ENCODE measurements around the gene SPOCK1. TPM values are rescaled to one million over a fixed set of nuclear protein-coding genes. Genes with fewer than 3 reads are reported as not detected.

SPOCK1 gene
- total RNA-seq, 1 experiment from 2014 or later = 9.8 TPM

- Histone ChIP-seq H3K4me2 (ENCODE audit: low read length) (no peak overlapping the region), H3K79me2 (ENCODE audit: low read length) (no peaks in the 10 kb centered on the region), H3F3A (ENCODE audit: low read length, unreplicated experiment) (no peaks in the 10 kb centered on the region), H2AFZ (ENCODE audit: low read length) (no peak overlapping the region), H3K9me2 (replicated peaks; ENCODE audit: low read length) (no peaks in the 10 kb centered on the region), H3K9ac (ENCODE audit: low read length) (no peak overlapping the region), H4K20me1 (ENCODE audit: low read length) (no peaks in the 10 kb centered on the region), H3K36me3 (ENCODE audit: low read depth, low read length) (no peaks in the 10 kb centered on the region), H3K4me3 (ENCODE audit: low read length) (no peak overlapping the region), H3K27me3 (ENCODE audit: low read length) (no peaks in the 10 kb centered on the region), H3K9me3 (ENCODE audit: low read length) (no peaks in the 10 kb centered on the region), H3K27ac (ENCODE audit: low read length) (no peak overlapping the region), H3K4me1 (ENCODE audit: insufficient read depth, low read length) (peaks cover 18% of the 10 kb centered on the region)
- intact Hi-C loops (cut with micrococcal nuclease) = loop anchor here (10.0 kb wide), 1 partner anchor 424 kb away; the partner anchor contains the start of gene SPOCK1
- DNase-seq (no peak), ATAC-seq (no peak)
- TF ChIP-seq EZH2 (IDR thresholded peaks at IDR 0.05; ENCODE audit: low read length, unreplicated experiment) (no peak), EZH2phosphoT487 (IDR thresholded peaks at IDR 0.05; ENCODE audit: borderline replicate concordance, low read length) (no peak), CTCF (conservative IDR thresholded peaks at IDR 0.05; ENCODE audit: low read depth, low read length) (no peak)
- CTCF ChIA-PET = no interaction called here
- BruUV-seq (replicated peaks) = no TSS peak
- POLR2A ChIA-PET (ENCODE audit: unreplicated experiment) = no interaction called here
Measured at GRCh38 chr5:137070521-137070920, 428.6 kb downstream of the SPOCK1 start.

- Histone ChIP-seq H4K20me1 (ENCODE audit: low read length) (no peaks in the 10 kb centered on the region), H2AFZ (ENCODE audit: low read length) (no peak overlapping the region), H3K36me3 (ENCODE audit: low read depth, low read length) (no peaks in the 10 kb centered on the region), H3K79me2 (ENCODE audit: low read length) (no peaks in the 10 kb centered on the region), H3F3A (ENCODE audit: low read length, unreplicated experiment) (no peaks in the 10 kb centered on the region), H3K9me2 (replicated peaks; ENCODE audit: low read length) (no peaks in the 10 kb centered on the region), H3K4me3 (ENCODE audit: low read length) (no peak overlapping the region), H3K9me3 (ENCODE audit: low read length) (no peaks in the 10 kb centered on the region), H3K27ac (ENCODE audit: low read length) (no peak overlapping the region), H3K4me2 (ENCODE audit: low read length) (no peak overlapping the region), H3K27me3 (ENCODE audit: low read length) (no peaks in the 10 kb centered on the region), H3K9ac (ENCODE audit: low read length) (no peak overlapping the region), H3K4me1 (ENCODE audit: insufficient read depth, low read length) (peaks cover 18% of the 10 kb centered on the region)
- POLR2A ChIA-PET (ENCODE audit: unreplicated experiment) = interaction anchor here (0.5 kb wide), 1 partner anchor 77 kb away, joined by 3 read pairs; no protein-coding TSS in a partner anchor
- CTCF ChIA-PET = no interaction called here
- TF ChIP-seq CTCF (conservative IDR thresholded peaks at IDR 0.05; ENCODE audit: low read depth, low read length) (no peak), EZH2 (IDR thresholded peaks at IDR 0.05; ENCODE audit: low read length, unreplicated experiment) (no peak), EZH2phosphoT487 (IDR thresholded peaks at IDR 0.05; ENCODE audit: borderline replicate concordance, low read length) (no peak)
- ATAC-seq = no peak
- intact Hi-C loops (cut with micrococcal nuclease) = no loop called here
- DNase-seq = no peak
- BruUV-seq (replicated peaks) = no TSS peak
Measured at GRCh38 chr5:137069358-137069757, 429.8 kb downstream of the SPOCK1 start.

GRCh38 chr5:137061382-137061781 lies 437.7 kb downstream of the SPOCK1 start:
- DNase-seq = no peak
- intact Hi-C loops (cut with micrococcal nuclease) = no loop called here

More at GRCh38 chr5:137061382-137061781, 437.7 kb downstream of the SPOCK1 start:
- H3F3A ChIP-seq (ENCODE audit: low read length, unreplicated experiment) = no peaks in the 10 kb centered on the region
- no peak overlapping the region for H2AFZ ChIP-seq (ENCODE audit: low read length)
- H3K4me3 ChIP-seq (ENCODE audit: low read length) = no peak overlapping the region
- H3K4me2 ChIP-seq (ENCODE audit: low read length) = no peak overlapping the region
- no peak overlapping the region for H3K9ac ChIP-seq (ENCODE audit: low read length)
- ATAC-seq = no peak
- no peaks in the 10 kb centered on the region for H4K20me1 ChIP-seq (ENCODE audit: low read length)
- H3K27me3 ChIP-seq (ENCODE audit: low read length) = no peaks in the 10 kb centered on the region
- TF ChIP-seq EZH2phosphoT487 (IDR thresholded peaks at IDR 0.05; ENCODE audit: borderline replicate concordance, low read length) = no peak
- no peak for TF ChIP-seq EZH2 (IDR thresholded peaks at IDR 0.05; ENCODE audit: low read length, unreplicated experiment)
- TF ChIP-seq CTCF (conservative IDR thresholded peaks at IDR 0.05; ENCODE audit: low read depth, low read length) = no peak
- H3K4me1 ChIP-seq (ENCODE audit: insufficient read depth, low read length) = no peaks in the 10 kb centered on the region
- no peaks in the 10 kb centered on the region for H3K9me2 ChIP-seq (replicated peaks; ENCODE audit: low read length)
- POLR2A ChIA-PET (ENCODE audit: unreplicated experiment) = no interaction called here
- H3K9me3 ChIP-seq (ENCODE audit: low read length) = no peaks in the 10 kb centered on the region
- H3K27ac ChIP-seq (ENCODE audit: low read length) = no peak overlapping the region
- BruUV-seq (replicated peaks) = no TSS peak
- H3K36me3 ChIP-seq (ENCODE audit: low read depth, low read length) = no peaks in the 10 kb centered on the region
- CTCF ChIA-PET = no interaction called here
- H3K79me2 ChIP-seq (ENCODE audit: low read length) = no peaks in the 10 kb centered on the region
